ENCODE data around the gene CHAMP1.

- no peak for TF ChIP-seq TAF1 (IDR thresholded peaks at IDR 0.05; ENCODE audit: low read depth)
- TF ChIP-seq REST (IDR thresholded peaks at IDR 0.05; ENCODE audit: low read depth) = no peak
- no peak for TF ChIP-seq EP300 (IDR thresholded peaks at IDR 0.05; ENCODE audit: borderline replicate concordance)
- TF ChIP-seq RAD21 (IDR thresholded peaks at IDR 0.05; ENCODE audit: low read depth) = no peak
Measured at GRCh38 chr13:114303700-114304327, 10.5 kb upstream of the CHAMP1 start.

Data from Ishikawa (cell line).